Superior temporal gyrus (tissue), 1 donor: Measurements from ENCODE around the gene NEIL3.
"Not testable (repeated sequence)": the region's sequence is repeated elsewhere in the genome, so short reads cannot be mapped to it uniquely, and the experiment has no call there.

Experiments
- DNase-seq: peaks from one replicate; pipeline ENCODE4 v3.0.0-alpha.2; 2016; ENCODE audit errors: extremely low spot score

NEIL3 gene

DNA sequence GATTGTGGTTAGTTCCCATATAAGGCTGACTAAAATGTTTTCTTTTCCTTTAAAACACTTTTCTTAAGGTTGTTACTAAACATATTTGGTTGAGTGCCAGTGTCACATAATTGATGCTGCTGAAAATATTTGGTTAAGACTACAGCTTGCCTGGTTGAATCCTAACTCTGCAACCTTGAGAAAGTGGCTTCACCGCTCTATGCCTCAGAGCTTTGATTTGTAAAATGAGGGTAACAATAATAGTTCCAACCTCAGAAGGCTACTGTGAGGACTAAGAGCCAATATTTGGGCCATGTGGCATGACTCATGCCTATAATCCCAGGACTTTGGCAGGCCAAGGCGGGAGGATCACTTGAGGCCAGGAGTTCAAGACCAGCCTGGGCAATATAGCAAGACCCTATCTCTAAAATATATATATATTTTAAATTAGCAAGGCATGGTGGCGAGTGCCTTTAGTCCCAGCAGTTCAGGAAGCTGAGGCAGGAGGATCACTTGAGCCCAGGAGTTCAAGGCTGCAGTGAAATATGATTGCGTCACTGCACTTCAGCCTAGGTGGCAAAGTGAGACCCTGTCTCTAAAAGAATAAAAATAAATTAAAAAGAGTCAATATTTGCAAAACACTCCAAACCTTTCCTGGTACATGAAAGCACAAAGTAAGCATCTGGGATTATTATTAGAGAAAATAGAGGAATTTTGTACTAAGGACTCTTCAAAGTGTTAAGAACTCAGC lies 7.1 kb upstream of the NEIL3 start:
- no peak for DNase-seq

DNA sequence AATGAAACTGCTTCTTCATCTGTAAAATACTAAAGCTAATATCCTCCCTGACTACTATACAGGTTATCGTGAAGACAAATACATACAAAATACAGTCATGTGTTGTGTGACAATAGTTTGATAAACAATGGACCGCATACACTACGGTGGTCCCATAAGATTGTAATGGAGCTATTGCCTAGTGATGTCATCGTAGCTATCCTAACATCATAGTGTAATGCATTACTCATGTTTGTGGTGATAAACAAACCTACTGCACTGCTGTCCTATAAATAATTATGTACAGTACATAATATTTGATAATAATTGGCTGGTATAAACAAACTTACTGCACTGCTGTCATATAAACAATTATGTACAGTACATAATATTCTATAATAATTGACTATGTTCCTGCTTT lies 5.6 kb upstream of the NEIL3 start:
- no peak for DNase-seq

DNA sequence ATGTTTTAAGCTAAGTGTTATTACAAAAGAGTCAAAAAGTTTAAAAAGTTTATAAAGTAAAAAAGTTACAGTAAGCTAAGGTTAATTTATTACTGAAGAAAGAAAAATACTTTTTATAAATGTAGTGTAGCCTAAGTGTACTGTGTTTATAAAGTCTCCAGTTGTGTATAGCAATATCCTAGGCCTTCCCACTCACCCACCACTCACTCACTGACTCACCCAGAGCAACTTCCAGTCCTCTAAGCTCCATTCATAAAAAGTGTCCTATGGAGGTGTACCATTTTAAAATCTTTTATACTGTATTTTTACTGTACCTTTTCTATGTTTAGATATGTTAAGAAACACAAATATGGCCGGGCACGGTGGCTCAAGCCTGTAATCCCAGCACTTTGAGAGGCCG lies 4.8 kb upstream of the NEIL3 start:
- not testable (repeated sequence) for DNase-seq

DNA sequence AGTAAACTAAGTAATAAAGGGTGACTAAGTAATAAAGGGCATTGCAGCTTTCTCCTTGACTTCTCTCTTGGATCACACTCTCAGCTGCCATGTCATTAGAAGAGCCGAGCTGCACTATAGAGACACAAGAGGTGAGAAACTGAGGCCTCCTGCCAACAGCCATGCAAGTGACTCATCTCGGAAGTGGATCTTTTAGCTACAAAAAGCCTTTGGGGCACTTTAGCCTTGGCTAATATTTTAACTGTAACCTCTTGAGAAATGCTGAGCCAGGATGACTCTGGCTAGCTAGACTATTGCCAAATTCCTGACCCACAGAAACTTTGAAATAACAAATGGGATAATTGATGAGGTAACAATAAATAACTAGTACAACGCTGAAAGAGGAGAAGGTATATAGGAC lies 1.5 kb upstream of the NEIL3 start:
- no peak for DNase-seq

DNA sequence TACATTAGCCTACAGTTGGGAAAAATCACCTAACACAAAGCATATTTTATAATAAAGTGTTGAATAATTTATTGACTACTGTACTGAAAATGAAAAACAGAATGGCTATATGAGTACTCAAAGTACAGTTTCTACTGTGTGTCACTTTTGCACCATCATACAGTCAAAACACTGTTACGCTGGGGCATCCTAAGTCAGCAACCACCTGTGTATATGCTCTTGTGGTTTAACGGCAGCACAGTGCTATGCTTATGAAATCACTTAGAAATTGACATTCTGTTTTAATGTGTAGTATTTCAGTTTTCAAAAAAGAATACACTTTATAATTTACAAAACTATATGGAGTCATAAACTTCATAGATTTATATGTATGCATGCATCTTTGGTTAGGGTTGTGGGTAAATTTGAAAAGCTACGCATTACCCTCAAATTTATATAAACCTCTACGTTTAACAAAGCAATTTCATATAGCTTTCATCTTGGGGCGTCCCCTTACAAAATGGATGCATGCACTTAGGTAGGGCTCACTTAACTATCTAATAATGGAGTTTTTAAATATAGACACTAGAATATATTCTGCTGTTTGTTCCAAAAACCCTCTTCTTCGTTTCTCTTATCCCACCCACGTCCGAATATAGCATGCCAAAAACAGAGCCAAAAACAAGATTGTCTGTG lies 690 bp upstream of the NEIL3 start:
- peak; percentile 22 for DNase-seq

DNA sequence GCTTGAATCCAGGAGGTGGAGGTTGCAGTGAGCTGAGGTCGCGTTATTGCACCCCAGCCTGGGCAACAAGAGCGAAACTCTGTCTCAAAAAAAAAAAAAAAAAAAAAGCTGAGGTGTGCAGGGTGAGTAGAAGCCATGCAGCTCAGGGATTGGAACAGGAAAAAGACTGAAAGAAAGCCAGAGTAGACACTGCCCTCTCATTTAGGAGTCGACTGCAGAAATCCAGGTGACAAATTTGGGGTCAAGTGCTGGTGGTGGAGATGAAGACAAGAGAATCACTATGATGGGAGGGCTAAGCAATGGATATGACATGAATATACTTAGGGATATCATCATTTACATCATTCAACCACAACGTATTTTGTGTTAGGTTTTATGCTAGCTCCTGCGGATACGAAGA lies 1.9 kb downstream of the NEIL3 start:
- no peak for DNase-seq

DNA sequence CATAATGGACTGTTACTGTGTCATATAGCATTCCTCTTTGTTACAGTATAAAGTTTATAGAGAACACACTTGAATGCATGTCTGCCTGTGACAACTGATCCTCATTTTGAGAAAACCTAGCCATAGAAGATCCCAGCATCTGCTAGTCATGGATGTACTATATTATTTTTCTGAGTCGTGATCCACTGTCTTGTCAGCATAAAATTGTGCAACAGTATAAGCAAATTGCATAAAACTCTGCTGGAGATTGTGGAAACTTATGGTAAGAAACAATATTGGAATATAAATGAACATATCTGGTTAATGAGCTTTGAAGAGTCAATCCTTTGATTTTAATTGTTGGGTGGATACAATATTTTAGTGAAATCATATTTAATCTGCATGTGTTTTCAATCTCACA lies 3.6 kb downstream of the NEIL3 start:
- no peak for DNase-seq

DNA sequence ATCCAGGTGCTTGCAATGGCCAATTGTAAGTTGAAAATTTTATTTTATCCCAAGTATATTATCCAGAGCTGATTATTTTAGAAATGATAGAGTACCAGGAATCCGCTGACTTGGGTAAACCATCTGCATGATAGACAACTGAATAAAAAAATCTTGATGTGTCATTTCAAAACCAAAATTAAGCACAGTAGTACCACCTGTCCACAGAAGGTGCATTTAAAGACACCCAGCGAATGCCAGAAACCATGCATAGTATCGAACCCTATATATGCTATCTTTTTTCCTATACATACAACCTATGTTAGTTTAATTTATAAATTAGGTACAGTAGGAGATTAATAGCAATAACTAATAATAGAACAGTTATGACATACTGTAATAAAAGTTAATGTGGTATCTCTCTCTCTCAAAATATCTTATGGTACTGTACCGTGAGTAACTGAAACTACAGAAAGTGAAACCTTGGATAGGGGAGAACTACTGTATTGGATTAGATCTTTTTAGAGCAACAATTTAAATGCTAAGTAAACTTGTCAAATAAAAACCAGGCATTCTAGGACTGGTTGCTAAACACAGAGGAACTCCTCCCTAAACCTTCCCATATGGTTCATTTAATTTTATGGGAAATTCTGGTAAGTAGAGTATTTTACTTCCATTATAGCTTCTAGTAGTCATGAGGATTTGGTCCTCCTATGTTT lies 6.2 kb downstream of the NEIL3 start:
- no peak for DNase-seq

DNA sequence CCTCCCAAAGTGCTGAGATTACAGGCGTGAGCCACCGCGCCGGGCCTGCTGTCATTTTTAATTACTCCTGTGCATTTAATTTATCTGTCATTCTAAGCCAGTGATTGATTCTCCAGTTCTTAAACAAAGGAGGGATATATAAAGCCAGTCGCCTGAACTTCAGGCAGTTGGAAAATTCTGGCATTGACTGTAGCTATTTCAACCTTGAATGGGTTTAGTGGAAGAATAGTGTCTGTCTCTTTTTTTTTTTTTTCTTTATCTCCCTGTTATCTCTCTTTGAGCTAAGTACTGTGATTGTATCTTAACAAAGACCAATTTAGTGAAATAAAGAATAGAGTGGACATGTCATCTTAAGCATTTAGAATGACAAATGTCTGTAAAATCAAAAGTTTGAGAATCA lies 11.0 kb downstream of the NEIL3 start:
- DNase-seq, result no peak

DNA sequence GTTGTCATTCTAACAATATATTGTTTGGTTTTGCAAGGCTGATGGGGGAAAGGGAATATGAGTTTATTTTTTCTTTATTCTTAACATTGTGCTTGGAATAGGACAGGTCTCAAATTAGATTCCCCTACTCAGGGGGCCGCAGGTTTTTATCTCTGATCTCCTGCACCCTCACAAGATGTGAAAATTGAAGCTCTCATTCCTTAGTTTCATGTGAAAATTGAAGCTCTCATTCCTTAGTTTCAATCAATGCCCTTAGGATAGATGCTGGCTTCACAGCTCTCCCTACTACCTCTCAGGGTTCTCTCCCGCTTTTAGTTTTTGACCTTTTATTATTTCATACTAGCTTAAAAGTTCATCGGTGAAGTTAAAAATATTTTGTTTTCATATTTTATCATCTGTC lies 12.0 kb downstream of the NEIL3 start:
- no peak for DNase-seq

DNA sequence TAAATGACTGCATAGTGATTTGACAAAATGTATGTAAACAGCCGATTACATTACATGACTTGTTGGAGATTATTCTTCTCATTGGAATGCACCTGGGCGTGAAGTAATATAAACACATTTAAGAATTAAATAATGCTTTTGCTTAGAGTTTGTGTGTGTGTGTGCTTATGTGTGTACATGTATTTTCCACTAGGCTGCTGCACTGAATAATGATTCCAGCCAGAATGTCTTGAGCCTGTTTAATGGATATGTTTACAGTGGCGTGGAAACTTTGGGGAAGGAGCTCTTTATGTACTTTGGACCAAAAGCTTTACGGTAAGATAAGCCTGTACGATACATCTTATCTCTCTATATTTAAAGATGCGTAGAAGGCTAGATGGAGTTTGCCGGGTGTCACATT lies 12.6 kb downstream of the NEIL3 start:
- no peak for DNase-seq

DNA sequence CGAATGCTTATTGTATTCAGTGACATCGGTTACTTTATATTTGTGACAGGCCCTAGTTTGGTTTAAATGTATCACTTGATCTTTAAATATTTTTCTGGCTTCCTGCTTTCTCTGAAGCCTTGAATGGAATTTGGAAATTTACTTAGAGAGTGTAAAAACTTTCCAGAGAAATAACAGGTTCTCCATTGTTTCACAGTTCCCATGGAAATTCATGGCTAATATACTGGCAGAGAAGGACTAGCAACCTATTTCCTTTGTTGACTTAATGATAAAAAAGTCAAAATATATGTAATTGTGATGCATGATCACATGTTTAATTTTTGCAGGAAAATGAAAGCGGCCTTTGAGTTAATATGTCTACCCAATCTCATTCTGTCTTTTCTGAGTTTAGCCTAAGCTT lies 13.2 kb downstream of the NEIL3 start:
- DNase-seq, result no peak

DNA sequence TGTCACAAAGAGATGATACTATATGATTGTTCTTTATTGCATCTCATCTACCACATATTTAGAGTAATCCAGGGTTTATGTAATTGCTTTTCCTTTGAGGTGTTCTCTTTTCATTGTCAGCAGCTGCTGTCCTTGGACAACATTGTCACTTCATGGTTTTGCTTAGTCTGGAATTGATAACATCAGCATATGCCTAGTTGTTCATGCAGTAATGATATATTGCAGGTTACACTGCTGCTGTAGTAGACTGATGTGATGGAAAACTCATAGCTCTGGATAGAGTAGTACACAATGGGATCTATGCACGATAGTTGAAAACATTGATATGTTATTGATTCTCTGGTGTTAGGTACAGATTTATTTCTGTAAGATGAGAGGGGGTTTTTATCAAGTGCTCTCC lies 13.7 kb downstream of the NEIL3 start:
- DNase-seq, result no peak

DNA sequence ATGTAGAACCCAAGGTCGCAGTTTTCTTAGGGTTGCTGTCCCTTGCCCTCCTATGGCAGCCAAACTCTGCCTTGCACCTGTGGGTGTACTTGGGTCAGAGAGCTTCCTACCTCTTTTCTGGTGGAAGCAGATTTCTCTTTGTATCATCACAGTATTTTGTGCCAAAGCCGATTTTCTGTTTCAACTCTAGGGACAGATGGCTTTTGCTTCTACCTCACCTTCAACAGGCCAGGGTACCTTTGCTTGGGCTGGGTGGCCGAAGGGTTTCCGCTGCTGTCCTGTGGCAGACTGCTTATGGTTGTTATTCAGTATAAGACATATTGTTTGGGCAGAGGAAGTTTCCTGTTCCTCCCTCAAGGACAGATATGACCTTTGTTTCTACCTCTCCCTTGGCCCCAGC lies 22.4 kb downstream of the NEIL3 start:
- no peak for DNase-seq

DNA sequence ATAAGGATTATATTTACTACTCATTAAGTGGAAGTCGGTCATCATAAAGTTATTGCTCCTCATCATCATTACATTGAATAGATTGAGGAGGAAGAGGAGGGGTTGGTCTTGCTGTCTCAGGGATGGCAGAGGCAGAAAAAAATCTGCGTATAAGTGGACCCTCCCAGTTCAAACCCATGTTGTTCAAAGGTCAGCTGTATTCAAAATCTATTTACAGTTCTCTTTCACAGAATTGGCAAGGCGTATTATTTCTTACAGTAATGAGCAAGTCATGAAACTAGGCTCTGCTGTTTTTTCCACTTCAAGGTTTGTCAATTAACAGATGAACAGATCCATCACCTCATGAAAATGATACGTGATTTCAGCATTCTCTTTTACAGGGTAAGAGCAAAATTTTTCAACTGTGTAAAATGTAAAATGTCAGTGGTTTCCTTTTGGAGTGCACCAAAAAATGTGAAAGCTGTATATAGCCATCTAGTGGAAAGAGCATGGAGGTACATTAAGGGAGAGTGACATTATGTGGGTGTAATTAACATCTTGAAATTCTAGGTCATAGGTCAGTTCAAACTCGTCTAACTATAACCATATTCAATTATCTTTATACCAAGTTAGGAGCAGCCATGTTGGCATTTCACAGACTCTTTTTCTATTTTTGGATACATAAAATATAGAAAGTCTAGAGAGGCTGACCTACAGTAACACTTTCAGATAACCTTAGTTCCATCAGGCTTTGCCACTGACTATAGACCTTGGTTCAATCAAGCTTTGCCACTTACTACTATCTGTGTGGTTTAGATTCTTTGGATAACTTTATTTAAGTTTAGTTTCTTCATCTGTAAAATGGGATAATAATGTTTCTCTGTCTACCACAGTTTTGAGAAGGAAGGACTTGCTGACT lies 30.1 kb downstream of the NEIL3 start:
- DNase-seq, result peak; percentile 70

DNA sequence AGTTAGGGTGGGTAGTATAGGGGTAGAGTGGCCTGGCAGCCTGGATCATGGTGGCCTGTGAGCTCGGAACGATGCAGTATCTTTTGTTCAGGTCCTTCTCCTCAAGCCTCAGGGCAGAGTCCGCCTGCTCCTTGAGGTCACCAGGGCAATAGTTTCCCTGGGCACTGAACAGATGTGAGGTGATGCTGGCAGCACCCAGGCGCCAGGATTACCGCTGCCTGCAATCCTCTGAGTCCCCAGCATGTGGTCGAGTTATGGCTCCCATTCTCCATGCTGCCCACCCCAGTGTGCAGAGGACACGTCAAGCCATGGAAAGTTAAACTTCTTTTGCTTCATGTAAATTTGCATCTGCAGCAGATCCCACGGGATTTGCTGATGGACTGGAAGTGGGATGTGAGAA lies 38.7 kb downstream of the NEIL3 start:
- DNase-seq, result no peak

DNA sequence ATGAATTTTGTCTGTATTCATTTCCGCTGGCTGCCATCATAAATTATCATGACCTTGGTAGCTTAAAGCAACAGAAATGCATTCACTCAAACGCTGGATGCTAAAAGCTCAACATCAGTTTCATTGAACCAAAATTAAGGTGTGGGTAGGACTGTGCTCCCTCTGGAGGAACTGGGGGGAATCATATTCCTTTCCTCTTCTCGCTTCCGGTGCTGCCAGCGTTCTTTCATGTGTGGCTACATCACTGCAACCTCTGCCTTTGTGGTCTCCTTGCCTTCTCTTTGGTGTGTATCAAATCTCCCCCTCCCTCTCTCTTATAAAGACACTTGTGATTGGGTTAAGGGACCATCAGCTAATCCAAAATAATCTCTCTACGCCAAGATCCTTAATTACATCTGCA lies 39.5 kb downstream of the NEIL3 start:
- no peak for DNase-seq

DNA sequence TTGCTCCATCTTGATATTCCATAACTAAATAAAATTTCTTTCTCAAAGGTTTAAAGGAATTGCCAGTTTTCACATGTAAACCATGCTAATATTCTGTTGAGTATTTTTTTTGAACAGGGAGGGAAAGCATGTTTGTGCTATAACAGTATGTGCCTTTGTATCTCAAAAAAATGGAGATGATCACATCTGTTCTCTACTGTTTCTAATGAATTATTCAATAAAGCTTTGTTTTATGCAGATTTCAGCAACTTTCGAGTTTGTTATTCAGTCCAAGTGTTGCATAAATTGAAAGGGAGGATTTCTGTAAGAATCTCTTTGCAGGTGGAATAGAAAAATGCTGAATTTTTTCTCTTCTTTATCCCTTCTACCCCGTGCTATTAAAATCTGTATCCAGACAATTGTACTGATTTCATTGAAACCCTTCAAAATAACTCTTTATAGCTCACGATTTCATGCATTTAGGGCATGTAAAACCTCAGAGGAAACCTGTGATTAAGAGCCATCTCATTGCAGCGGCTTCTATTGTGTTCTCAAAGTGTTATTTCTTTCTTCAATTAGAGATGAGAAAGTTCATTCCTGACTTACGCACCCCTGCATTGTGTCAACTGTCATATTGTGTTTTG lies 42.1 kb downstream of the NEIL3 start:
- DNase-seq, result peak; percentile 60

DNA sequence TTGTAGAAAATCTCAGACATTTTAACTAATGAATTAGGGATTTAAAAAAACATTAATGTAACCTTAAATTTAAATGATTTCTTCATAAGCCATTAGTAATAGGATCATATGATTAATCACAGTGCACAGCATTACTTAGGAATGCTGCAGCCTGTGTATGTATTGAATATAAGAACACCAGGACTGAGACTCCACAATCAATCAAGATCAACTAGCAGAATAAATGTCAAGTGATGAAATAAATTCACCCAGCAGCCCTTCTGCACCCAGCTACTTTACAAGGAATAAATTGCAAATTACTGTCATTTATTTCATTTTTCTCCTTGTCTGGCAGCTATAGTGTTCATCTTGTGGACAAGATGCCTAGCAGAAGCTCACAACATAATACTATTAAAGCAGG lies 46.5 kb downstream of the NEIL3 start:
- DNase-seq, result no peak

DNA sequence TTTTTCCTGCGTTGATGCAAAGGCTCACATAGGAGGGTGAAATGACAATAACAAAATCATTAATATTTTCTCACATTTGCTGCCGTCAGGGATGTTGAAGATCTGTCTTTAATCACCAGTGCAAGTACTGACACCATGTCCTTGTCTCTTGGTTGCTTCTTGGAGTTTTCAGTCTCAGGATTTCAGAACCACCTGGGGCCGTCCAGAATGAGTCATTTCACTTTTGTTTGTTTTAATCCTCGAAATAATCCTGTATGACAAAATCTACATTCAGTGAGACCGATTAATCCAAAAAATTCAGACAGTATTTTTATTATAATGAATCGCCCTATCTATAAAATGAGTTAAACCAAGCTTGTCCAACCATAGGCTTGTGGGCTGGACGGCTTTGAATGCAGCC lies 47.2 kb downstream of the NEIL3 start:
- no peak for DNase-seq

DNA sequence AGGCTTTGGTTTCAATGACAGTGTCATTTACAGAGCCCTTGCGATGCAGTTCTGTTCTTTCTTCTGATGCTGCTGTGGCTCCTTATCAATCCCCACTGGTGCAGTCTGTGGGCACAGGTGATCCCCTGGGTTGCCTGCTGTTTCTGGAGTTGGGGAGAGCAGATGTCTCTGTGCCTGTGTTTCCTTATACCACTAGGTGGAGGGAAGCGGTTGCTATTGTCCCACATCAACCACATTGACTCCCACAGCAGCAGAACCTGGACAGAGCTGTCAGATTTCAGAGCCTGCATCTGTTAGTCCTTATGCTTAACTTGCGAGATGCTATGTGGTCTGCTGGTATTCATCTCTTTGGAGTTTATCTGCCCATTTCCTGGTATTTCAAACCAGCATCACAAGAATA lies 57.7 kb downstream of the NEIL3 start:
- no peak for DNase-seq

DNA sequence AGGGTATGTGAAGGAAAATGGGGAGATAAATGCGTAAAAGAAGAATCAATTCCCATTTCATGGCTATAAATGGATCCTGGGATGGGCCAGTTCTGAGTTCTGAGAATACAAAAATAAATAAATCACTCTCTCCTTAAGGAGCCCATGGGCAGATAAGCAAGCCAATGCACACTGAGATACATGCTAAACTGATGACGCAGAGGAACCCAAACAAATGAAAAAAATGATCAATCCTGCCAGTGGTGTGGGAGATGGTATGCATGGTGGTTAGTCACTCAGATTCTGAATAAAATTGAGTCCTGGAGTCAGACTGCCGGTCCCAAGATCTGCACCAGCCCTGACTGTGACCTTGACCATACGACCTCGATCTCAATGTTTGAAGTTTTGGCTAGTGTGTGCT lies 59.7 kb downstream of the NEIL3 start:
- DNase-seq, result no peak
